ENCODE measurements around the gene GOLGA7B. TPM values are rescaled to one million over a fixed set of nuclear protein-coding genes. Genes with fewer than 3 reads are reported as not detected.

Gene GOLGA7B
- total RNA-seq, 1 experiment from 2014 or later: 1.5 TPM

DNA sequence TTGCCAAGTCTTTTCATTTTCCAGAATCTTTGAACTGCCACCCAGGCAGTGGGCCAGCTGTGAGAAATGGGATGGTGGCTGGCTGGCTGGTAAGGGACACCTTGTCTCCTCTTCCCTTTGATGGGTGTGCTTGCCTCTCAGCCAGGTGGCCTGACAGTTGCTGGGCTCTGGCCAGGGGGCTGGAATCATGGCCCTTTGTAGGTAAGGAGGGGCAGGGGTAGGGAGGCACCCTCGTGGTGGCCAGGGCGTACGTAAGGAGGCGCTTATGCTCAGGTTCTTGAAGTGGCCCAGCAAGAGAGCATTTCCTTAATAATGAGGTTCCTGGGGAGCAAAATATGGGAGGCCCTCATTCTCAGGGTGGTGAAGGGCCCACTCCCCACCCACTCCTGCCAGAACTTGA is 33.0 kb upstream of the GOLGA7B start:
- ChIA-PET CTCF (no interaction called here), POLR2A (no interaction called here)
- Histone ChIP-seq H3K9me3 (ENCODE audit: control insufficient read depth, insufficient read depth, low read depth, low read length) (no peaks in the 10 kb centered on the region), H3K4me1 (ENCODE audit: control insufficient read depth, insufficient read depth, low read length) (no peaks in the 10 kb centered on the region), H3K4me3 (ENCODE audit: low read depth in 2 of 2, low read length in 2 of 2) (no peak overlapping the region), H3K27me3 (ENCODE audit: control insufficient read depth, insufficient read depth, low read length) (no peaks in the 10 kb centered on the region), H3K36me3 (ENCODE audit: control insufficient read depth, insufficient read depth, low read length) (no peaks in the 10 kb centered on the region), H3K27ac (ENCODE audit: low read length) (no peak overlapping the region)
- BruUV-seq (replicated peaks): no TSS peak
- no peak for DNase-seq (ENCODE audit: low read depth, low spot score)
- ATAC-seq: no peak
- no peak for TF ChIP-seq SIN3A (IDR thresholded peaks at IDR 0.05; ENCODE audit: borderline replicate concordance, insufficient read depth, low read depth, low read length)
- TF ChIP-seq, protein P1, sequence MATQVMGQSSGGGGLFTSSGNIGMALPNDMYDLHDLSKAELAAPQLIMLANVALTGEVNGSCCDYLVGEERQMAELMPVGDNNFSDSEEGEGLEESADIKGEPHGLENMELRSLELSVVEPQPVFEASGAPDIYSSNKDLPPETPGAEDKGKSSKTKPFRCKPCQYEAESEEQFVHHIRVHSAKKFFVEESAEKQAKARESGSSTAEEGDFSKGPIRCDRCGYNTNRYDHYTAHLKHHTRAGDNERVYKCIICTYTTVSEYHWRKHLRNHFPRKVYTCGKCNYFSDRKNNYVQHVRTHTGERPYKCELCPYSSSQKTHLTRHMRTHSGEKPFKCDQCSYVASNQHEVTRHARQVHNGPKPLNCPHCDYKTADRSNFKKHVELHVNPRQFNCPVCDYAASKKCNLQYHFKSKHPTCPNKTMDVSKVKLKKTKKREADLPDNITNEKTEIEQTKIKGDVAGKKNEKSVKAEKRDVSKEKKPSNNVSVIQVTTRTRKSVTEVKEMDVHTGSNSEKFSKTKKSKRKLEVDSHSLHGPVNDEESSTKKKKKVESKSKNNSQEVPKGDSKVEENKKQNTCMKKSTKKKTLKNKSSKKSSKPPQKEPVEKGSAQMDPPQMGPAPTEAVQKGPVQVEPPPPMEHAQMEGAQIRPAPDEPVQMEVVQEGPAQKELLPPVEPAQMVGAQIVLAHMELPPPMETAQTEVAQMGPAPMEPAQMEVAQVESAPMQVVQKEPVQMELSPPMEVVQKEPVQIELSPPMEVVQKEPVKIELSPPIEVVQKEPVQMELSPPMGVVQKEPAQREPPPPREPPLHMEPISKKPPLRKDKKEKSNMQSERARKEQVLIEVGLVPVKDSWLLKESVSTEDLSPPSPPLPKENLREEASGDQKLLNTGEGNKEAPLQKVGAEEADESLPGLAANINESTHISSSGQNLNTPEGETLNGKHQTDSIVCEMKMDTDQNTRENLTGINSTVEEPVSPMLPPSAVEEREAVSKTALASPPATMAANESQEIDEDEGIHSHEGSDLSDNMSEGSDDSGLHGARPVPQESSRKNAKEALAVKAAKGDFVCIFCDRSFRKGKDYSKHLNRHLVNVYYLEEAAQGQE (IDR thresholded peaks at IDR 0.05; ENCODE audit: insufficient read depth in 1 of 2, low read depth in 2 of 2, low read length in 1 of 2): no peak
- no peak for TF ChIP-seq TCF7L2 (IDR thresholded peaks at IDR 0.05; ENCODE audit: low read depth, low read length)
- TF ChIP-seq, protein P2, sequence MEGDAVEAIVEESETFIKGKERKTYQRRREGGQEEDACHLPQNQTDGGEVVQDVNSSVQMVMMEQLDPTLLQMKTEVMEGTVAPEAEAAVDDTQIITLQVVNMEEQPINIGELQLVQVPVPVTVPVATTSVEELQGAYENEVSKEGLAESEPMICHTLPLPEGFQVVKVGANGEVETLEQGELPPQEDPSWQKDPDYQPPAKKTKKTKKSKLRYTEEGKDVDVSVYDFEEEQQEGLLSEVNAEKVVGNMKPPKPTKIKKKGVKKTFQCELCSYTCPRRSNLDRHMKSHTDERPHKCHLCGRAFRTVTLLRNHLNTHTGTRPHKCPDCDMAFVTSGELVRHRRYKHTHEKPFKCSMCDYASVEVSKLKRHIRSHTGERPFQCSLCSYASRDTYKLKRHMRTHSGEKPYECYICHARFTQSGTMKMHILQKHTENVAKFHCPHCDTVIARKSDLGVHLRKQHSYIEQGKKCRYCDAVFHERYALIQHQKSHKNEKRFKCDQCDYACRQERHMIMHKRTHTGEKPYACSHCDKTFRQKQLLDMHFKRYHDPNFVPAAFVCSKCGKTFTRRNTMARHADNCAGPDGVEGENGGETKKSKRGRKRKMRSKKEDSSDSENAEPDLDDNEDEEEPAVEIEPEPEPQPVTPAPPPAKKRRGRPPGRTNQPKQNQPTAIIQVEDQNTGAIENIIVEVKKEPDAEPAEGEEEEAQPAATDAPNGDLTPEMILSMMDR (IDR thresholded peaks at IDR 0.05): no peak
- no peak for TF ChIP-seq POLR2AphosphoS5 (IDR thresholded peaks at IDR 0.05; ENCODE audit: low read depth, low read length)
- intact Hi-C loops (cut with micrococcal nuclease; ENCODE audit: unreplicated experiment) (no loop called here), in situ Hi-C loops (cut with HindIII; ENCODE audit: low pct_unique_long_range_greater_than_20kb, low sequenced_read_pairs) (no loop called here)

DNA sequence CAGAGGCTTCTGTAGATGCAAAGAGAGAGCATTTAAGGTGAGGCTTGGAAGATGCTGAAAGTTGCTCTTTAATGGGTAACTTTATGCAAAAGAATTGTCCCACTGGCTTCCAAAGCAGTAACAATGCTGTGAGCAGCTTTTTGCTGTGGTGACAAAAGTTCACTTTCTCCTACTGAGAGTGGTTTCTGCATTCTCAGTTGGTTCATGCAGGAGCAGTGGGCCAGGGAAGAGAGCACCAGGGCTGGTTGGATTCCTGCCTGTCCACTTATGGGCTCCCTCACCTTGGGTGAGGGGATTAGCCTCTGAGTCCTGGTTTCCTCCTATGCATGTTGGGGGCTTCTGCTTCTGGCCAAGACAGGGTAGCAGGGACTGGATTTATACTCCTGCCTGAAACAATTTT is 31.1 kb upstream of the GOLGA7B start:
- Histone ChIP-seq H3K36me3 (ENCODE audit: control insufficient read depth, insufficient read depth, low read length) (no peaks in the 10 kb centered on the region), H3K27me3 (ENCODE audit: control insufficient read depth, insufficient read depth, low read length) (no peaks in the 10 kb centered on the region), H3K27ac (ENCODE audit: low read length) (no peak overlapping the region), H3K4me3 (ENCODE audit: low read depth in 2 of 2, low read length in 2 of 2) (no peak overlapping the region), H3K4me1 (ENCODE audit: control insufficient read depth, insufficient read depth, low read length) (peaks cover 7% of the 10 kb centered on the region), H3K9me3 (ENCODE audit: control insufficient read depth, insufficient read depth, low read depth, low read length) (no peaks in the 10 kb centered on the region)
- BruUV-seq (replicated peaks): no TSS peak
- POLR2A ChIA-PET: interaction anchor here (0.6 kb wide), 1 partner anchor 32 kb away, joined by 9 read pairs; no protein-coding TSS in a partner anchor
- intact Hi-C loops (cut with micrococcal nuclease; ENCODE audit: unreplicated experiment) (no loop called here), in situ Hi-C loops (cut with HindIII; ENCODE audit: low pct_unique_long_range_greater_than_20kb, low sequenced_read_pairs) (no loop called here)
- ATAC-seq (no peak), DNase-seq (ENCODE audit: low read depth, low spot score) (no peak)
- TF ChIP-seq, protein P1 (IDR thresholded peaks at IDR 0.05; ENCODE audit: insufficient read depth in 1 of 2, low read depth in 2 of 2, low read length in 1 of 2): no peak
- no peak for TF ChIP-seq POLR2AphosphoS5 (IDR thresholded peaks at IDR 0.05; ENCODE audit: low read depth, low read length)
- no peak for TF ChIP-seq SIN3A (IDR thresholded peaks at IDR 0.05; ENCODE audit: borderline replicate concordance, insufficient read depth, low read depth, low read length)
- TF ChIP-seq, protein P2 (IDR thresholded peaks at IDR 0.05): no peak
- no peak for TF ChIP-seq TCF7L2 (IDR thresholded peaks at IDR 0.05; ENCODE audit: low read depth, low read length)
- CTCF ChIA-PET: no interaction called here
